AG09309 (cell line): ENCODE data around the gene DHRS9.

Source experiments
- DNase-seq: peaks from one replicate; pipeline ENCODE4 v3.0.0-alpha.2; 2010; ENCODE audit warnings: low read depth
- H3K4me3 ChIP-seq: 2 replicates; pipeline ENCODE4 v1.5.1; 2011; ENCODE audit warnings: mild to moderate bottlenecking, low read depth, low read length, moderate library complexity; ENCODE audit not compliant: control insufficient read depth
- TF ChIP-seq, protein P1 (sequence below): IDR thresholded peaks from 2 replicates; pipeline ENCODE4 v1.5.1; 2011; ENCODE audit warnings: mild to moderate bottlenecking, low read depth, low read length, inconsistent platforms; ENCODE audit not compliant: insufficient read depth, control insufficient read depth; ENCODE audit errors: missing control alignments

Gene DHRS9

DNA sequence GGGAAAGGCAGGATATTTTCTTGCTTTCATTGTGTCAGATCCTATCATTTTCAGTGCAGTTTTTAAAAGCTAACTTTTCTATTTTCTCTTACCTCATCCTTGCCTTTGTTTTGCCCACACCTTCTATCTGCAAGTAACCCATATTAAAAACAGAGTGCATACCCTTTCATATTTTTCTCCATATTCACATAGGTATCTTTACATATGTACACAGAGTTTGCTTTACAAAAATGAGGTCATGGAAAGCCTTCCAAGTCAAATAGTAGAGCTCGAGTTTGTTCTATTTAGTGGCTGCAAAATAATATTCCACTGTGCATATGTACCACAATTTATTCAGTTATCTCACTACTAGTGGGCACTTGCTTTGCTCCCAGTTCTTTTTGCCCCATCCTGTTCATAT is 3.9 kb upstream of the DHRS9 start:
- no peak overlapping the region for H3K4me3 ChIP-seq
- TF ChIP-seq, protein P1, sequence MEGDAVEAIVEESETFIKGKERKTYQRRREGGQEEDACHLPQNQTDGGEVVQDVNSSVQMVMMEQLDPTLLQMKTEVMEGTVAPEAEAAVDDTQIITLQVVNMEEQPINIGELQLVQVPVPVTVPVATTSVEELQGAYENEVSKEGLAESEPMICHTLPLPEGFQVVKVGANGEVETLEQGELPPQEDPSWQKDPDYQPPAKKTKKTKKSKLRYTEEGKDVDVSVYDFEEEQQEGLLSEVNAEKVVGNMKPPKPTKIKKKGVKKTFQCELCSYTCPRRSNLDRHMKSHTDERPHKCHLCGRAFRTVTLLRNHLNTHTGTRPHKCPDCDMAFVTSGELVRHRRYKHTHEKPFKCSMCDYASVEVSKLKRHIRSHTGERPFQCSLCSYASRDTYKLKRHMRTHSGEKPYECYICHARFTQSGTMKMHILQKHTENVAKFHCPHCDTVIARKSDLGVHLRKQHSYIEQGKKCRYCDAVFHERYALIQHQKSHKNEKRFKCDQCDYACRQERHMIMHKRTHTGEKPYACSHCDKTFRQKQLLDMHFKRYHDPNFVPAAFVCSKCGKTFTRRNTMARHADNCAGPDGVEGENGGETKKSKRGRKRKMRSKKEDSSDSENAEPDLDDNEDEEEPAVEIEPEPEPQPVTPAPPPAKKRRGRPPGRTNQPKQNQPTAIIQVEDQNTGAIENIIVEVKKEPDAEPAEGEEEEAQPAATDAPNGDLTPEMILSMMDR, result no peak
- no peak for DNase-seq

DNA sequence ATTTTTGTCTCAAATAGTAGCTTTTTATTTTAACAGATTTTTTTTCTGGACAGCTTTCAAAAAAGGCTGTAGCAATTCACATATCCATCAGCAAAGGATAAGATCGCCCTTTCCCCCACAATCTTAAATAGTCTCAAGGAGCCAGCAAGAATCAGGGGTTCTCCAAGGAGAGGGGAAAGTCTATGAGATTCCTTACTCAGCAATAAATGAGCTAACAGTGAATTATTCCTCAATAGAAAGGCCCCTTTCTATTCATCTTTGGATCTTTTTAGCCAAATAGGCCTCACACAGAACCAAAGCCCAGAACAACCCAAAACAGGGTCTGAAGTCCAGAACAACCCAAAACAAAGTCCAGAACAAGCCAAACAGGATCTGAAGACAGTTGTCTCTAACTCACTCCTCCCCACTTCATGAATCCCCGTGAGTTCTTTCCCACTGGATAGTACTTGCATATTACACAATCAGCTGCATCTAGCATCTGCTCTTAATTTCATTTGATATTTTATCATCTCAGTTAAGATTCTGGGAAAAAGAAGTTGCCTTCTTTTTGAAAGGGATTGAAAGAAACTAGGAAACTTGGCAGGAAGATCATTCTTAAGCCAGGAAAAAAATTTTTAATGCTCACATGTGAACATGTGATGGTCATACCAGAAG is 3.4 kb upstream of the DHRS9 start:
- no peak for DNase-seq
- H3K4me3 ChIP-seq, result no peak overlapping the region
- TF ChIP-seq, protein P1, result no peak

DNA sequence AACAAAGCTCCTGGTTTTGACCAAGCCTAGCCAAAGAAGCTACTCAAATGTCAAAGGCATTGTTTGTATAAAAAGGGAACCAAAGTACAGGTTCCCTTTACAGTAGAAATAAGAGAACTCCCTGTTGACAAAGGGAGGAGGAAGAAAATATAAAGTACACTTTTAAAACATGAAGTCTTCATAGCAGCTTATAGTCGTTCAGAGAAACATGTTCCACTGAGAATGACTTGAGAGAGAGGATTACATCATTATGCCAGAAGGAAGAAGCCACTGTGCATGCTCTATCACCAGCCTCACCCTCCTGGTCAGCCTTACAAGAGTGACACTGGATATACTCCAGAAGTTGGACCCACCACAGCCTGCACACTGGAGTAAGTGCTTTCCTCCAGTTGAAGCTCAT is 2.5 kb upstream of the DHRS9 start:
- H3K4me3 ChIP-seq, result no peak overlapping the region
- DNase-seq, result no peak
- TF ChIP-seq, protein P1, result no peak

DNA sequence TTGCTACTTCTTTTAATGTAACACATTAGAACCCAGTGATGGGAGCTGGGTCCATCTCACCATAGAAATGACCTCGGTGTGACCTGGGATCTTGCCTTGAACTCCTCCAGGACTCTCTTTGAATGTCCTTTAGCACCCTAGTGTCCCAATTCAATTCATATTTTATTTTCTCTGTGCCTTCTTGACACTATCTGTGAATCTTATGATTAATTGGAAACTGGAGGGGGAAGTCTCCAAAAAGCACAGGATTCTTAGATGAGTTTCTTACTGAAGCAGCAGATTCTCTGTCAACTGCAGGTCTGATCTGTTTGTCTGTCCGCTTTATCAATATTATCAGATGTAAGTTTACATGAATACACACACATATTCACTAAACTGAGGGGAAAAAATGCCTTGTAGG is 470 bp downstream of the DHRS9 start:
- TF ChIP-seq, protein P1, result no peak
- H3K4me3 ChIP-seq, result no peak overlapping the region
- DNase-seq, result no peak

DNA sequence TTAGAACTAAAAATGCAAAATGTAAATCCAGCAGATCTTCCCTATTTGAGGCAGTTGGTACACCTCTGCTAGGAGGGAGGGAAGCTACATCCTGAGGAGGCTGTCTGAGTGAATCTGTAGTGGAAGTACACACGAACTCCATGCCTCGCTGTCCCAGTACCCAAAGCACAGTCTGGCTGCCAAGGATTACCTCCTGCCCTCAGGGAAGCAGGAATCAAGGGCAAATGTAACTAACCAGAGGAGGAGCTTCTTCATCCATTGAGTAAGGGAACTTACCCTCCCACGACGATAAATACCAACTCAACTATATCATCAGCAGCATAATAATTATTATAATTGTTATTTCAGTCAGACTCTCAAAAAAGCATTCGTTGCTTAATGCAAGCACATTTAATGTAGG is 2.1 kb downstream of the DHRS9 start:
- no peak for DNase-seq
- H3K4me3 ChIP-seq, result no peak overlapping the region
- TF ChIP-seq, protein P1, result no peak

DNA sequence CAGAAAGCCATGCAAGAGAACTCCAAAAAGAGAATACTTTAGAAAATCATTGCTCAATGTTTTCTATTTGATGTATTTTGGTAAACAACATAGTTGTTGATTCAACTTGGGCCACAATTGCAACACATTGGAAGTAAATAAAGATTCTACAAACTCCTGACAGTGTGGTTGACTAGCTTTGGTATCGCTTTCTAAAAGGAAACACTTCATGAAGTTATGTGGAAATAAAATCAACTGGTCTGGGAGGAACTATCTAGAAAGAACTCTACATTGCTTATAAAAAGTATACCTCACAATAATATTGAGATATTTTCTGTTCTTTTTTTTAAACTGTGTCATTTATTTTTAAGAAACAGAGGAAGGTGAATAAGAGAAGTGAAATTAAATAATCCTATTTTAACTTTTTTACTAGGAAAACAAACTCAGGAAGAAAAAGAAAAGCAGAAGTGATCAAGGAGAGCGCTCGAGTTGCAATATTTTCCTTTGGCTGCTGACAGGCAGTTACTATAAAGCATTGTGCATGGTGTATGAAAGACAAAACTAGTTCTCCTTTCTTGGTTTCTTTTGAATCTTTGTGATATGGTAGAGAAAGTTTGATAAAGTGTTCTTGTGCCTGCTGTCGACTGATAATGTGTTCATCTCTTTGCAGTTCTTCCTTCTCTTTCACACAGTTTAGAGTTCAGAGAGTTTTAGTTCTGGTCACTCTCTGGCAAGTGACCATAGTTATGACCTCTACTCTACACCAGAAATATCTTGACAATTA is 3.0 kb downstream of the DHRS9 start:
- TF ChIP-seq, protein P1, result no peak
- H3K4me3 ChIP-seq, result no peak overlapping the region
- DNase-seq, result no peak
